Measurements from ENCODE around the gene SLC48A1.

Gene SLC48A1

GRCh38 chr12:47828976-47829482, 56.0 kb downstream of the SLC48A1 start:
- Mint-ChIP-seq H3K27me3 (no peaks in the 10 kb centered on the region), H3K9me3 (no peaks in the 10 kb centered on the region), H3K27ac (ENCODE audit: low read depth) (no peak overlapping the region), H3K36me3 (ENCODE audit: insufficient read depth) (peaks cover 3% of the 10 kb centered on the region), H3K4me3 (no peak overlapping the region), H3K4me1 (peaks cover 42% of the 10 kb centered on the region)
- DNase-seq (ENCODE audit: low spot score in 2 of 2) (no peak), ATAC-seq (replicated peaks; ENCODE audit: extremely low read depth, poor library complexity, severe bottlenecking) (no peak)

GRCh38 chr12:47829584-47829983, 56.5 kb downstream of the SLC48A1 start:
- no peak for ATAC-seq (replicated peaks; ENCODE audit: extremely low read depth, poor library complexity, severe bottlenecking)
- DNase-seq (ENCODE audit: low spot score in 2 of 2), result no peak
- Mint-ChIP-seq H3K36me3 (ENCODE audit: insufficient read depth) (peaks cover 3% of the 10 kb centered on the region), H3K4me3 (no peak overlapping the region), H3K4me1 (peaks cover 42% of the 10 kb centered on the region), H3K27me3 (no peaks in the 10 kb centered on the region), H3K9me3 (no peaks in the 10 kb centered on the region), H3K27ac (ENCODE audit: low read depth) (no peak overlapping the region)
